ENCODE results near the gene CROCC2. TPM values are rescaled to one million over a fixed set of nuclear protein-coding genes. Genes with fewer than 3 reads are reported as not detected.

The CROCC2 gene
- total RNA-seq, 1 donor from 2014 or later, result 3.1 TPM

DNA sequence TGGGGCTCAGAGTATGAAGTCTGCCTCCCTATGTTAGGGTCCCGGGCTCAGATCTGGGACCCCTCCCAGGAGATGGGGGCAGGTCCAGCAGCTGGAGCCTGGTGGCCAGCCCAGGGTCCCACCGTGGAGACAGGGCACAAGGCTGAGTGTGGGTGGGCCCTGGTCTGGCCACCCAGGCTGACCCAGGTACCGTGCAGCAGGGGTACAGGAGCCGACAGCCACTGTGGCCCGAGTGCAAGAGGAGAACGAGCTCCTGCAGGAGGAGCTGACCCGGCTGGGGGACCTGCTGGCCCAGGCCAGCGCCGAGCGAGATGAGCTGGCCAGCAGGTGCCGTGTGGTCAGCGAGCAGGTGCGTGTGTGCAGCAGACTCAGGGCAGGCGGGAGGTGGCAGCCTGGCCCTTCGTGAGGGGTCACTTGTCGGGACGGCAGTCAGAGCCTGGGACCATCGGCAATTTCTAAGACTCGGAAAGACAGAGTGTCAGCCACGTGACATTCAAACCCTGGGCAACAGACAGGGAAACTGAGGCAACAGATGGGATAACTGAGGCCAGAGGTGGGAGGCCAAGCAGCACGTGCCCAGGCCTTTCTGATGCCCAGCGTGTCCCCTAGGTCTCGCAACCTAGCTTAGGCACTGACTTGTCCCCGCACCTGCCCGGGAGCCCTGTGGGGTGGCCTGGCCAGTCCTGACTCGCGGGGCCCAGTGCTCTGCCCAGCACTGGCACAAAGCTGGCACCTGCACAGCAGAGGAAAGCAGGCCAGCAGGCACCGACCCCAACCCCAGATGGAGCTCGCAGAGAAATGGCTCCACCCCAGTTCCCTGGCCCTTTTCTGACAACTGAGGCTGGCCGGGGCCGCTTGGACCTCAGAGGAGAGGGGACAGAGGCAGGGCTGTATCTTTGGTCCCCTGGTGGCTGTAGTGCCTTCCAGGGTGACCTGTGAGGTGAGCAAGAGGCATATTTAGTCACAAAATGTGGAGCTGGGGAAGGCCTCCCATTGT, 13.9 kb downstream of the CROCC2 start:
- DNase-seq (ENCODE audit: low spot score), result no peak

DNA sequence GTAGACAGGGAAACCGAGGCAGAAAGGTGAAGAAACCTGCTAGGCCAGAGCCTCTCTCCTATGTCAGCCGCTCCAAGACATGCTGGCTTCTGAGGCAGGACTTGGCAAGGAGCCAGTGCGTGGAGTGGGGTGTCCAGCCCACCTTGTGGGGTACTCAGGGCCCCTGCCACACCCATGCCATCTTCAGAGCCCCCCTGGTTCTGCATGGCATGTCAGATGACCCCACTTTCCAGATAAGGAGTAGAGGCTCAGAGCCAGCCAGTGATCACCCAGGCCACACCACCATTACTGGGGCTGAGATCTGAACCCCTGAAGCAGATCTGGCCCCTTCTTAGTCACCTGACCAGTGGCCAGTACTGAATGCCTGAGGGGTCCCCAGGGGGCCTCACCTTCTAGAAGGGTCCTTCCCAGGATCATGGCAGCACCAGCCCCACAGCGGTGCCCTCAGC, 14.7 kb downstream of the CROCC2 start:
- DNase-seq (ENCODE audit: low spot score), result no peak

DNA sequence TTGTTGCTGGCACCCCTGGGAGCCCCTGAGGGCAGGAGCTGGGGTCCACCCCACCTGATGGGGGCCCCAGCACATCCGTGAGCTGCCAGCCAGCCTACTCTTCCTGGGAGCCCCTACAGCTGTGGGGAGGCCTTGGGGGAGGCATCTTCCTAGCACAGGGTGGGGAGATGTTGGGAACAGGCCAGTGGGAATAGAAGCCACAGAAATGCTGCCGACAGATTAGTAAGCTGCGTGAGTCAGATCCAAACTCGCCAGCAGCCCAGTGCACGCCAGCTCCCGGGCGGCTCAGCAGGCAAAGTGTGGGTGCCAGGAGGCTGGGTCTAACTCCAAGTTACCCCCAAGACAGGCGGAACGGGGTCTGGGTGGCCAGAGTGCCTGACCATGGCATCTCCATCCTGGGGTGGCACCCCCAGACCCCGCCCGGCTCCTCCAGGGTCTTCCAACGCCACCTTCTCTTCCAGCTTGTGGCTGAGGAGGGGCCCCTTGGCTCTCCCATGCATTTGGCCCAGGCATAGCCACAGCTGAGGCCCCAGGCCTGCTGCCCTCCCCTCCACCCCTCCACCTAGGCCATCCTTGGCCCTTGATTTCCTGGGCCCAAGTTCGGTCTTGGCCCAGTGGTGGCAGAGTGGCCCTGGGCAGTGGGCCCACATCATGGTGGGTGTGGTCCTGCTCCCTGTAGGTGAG, 15.3 kb downstream of the CROCC2 start:
- peak; percentile 37 for DNase-seq (ENCODE audit: low spot score)

DNA sequence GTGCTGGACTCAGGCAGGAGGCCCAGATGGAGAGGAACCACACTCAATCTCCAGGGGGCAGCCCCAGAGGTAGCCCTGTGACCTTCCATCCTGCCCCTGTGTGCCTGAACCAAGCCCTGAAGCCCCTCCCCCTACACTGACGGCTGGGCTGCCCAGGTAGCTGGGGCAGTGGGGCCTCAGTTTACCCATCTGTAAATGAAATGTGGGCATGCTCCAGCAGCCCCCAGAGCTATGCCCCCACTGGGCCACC, 15.8 kb downstream of the CROCC2 start:
- DNase-seq (ENCODE audit: low spot score), result no peak

DNA sequence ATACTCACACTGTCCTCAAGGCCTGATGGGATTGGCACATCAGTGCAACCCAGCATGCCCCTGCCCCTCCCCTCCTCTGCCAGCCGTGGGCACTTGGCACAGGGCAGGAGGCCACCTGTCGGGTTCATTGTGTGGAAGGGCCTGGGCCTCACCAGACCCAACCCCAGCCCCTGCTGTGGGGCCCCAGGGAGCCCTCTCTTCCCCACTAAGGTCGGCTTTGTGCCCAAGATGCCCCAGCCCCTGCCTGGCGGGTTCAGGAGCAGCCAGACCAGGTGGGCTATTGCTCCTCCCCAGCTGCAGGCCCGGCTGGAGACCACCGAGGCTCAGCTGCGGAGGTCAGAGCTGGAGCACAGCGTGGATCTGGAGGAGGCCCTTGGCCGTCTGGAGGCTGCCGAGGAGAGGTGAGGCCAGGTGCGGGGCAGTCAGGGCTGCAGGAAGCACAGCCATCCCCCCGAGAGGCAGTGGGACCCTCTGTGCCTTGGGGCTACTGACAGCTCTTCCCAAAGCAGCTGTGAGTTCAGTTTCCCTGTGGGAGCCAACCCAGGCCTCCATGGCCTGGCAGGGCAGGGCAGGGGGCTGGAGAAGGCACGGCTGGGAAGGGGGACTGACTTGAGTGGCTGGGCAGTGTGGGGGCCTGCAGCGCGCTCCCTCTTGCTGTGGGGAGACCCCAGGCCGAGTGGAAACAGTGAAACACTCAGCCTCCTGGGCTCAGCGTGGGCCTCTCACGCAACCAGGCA, 16.3 kb downstream of the CROCC2 start:
- DNase-seq (ENCODE audit: low spot score), result no peak

DNA sequence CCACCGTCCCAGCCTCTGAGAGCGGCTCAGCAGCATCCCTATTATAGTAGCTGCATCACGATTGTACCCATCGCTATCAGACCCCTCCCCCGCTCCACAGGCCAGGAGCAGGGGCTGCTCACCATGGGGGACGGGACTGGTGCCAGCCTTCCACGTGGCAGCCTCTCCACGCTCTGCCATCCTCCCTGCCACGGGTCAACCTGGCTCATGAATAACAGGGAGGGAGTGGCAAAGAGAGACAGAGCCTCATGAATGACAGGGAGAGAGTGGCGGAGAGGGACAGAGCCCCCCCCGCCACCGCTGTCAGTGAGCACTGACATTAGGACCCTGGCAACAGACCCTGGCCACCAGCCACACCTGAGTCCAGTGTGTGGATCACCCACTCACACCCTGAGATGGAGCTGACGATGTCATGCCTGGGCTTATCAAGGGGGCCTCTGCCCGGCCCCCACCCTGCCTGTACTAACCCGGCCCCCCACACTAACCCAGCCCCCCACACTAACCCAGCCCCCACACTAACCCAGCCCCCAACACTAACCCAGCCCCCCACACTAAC, 16.9 kb downstream of the CROCC2 start:
- no peak for DNase-seq (ENCODE audit: low spot score)

DNA sequence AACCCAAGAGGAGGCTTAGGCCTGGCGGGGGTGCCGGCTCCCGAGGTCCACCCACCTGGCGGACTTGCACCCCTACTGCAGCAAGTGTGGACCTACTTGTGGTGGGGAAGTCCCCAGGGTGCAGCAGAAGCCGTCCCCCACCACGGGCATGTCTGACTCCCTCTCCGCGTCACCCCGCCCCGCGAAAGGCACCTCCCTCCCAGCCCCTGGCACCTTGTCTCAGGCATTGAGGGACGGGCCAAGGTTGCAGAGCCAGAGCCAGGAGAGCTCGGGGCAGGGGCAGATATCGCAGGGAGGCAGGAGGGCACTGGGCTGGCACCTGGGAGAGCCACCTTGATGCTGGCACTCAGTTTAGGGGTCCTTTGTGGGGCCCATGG, 19.0 kb downstream of the CROCC2 start:
- DNase-seq (ENCODE audit: low spot score), result no peak

DNA sequence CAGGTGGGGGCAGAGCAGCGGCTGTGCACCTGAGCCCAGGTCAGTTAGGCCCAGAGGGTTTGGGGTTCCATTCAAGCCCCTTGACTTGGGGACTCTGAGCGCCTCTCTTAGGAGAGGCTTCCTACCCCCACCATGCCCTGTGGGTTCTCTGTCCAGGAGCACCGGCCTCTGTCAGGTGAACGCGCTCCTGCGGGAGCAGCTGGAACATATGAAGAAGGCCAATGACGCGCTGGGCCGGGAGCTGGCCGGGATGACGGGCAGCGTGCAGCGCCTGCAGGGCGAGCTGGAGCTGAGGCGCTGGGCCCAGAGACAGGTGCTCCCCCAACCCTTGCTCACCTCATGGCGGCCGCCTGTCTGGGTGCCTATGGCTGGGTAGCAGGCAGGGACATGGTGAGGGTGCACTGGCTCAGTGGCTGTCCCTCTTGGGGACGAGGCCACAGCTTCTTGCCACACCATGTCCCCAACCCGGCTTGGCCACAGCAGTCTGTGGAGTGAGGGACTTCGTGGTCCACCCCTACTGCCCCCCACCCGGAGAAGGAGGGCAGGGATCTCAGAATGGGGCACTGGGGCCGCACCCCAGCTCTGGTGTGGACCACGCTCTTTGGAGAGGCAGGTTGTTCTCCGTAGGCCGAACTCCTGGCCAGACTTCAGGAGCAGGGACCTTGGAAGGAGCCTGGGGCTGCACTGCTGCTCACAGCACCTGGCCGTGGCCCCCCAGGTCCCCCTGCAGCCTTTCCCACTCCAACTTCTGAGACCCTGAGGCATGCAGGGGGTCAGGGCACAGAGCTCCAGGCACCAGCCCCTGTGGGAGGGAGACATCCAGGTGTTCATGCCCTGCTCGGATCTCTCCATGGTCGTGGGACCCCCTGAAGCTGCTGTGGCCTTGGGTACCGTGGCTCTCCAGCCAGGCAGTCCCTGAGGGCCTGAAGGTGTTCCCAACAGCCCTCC, 19.7 kb downstream of the CROCC2 start:
- no peak for DNase-seq (ENCODE audit: low spot score)

DNA sequence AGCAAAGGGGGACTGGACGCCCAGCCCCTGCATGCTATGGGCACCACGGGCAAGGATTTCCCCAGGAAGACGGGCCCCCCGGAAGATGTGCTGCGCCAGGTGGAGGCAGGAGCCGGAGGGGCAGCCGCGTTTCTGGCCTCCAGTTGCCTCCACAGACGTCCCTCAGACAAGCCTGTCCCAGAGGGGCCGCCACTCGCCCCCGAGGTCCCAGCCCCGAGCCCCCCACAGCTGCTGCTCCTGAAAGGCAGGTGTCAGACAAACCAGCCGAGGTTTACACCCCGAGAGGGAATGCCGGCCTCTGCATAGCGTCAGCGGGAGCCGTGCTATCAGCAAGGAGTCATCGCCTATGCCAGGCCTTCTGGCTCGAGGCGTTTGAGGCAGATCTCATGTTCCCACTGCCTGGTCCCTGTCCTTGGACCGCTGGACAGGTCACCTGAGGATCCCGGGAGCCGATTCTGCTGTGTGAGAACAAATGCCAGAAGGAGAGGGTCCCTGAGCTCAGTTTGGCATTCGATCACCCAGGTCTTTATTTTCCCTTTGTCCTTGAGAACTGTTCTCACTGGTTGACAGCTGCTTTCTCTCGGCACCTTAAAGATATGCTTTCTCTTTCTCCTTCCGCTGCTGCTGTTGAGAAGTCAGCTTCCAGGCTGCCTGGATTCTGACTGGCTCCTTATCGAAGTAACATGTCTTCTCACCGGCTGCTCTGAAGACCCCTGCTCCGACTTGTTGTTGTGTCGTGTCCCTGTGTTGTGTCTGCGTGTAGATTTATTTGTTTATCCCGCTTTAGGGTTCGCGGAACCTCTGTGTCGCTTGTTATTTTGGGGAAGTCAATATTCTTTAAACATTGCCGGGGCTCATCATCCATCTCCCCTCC, 20.6 kb downstream of the CROCC2 start:
- peak; percentile 17 for DNase-seq (ENCODE audit: low spot score)

DNA sequence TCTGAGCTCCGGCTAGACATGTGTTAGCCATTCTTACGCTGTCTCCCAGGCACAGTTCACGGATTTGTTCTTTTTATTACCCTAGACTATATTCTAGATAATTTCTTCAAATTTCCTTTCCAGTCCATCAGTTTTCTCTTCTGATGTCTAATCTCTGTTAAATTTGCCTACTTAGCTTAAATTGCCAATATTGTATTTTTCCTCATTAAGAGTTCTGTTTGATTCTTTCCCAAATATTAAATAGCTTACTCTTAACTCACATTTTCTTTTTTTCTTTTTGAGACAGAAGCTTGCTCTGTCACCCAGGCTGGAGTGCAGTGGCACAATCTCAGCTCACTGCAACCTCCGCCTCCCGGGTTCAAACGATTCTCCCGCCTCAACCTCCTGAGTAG, 21.2 kb downstream of the CROCC2 start:
- DNase-seq (ENCODE audit: low spot score), result no peak

DNA sequence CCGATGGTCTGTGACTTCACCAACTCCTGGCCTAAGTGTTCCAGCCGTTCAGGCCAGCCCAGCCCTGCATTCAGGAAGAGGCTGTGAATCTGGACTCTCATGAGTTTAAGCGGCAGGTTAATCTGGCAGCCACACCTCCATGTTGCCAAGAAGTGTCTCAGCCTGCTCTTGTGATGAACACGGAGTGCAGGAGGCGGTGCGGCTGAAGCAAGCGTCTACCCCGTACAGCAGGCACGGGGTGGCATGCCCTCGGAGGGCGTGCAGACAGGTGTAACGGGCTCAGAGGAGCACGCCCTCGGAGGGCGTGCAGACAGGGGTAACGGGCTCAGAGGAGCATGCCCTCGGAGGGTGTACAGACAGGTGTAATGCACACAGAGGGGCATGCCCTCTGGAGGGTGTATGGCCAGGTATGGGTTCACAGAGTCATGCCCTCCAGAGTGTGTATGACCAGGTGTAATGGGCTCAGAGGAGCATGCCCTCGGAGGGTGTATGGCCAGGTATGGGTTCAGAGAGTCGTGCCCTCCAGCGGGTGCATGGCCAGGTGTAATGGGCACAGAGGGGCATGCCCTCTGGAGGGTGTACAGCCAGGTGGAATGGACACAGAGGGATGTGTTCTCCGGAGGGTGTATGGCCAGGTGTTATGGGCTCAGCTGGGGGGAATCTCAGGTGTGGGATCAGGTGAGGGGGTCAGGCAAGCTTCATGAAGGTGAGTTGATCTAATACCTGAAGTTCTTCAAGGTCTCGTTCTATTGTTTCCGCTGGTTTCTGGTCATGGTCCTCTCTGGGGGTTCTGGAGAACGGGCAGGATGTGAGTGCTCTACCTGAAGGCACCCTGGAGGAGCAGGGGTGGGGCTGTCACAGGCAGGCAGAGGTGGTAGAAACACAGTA, 22.6 kb downstream of the CROCC2 start:
- DNase-seq (ENCODE audit: low spot score), result no peak

DNA sequence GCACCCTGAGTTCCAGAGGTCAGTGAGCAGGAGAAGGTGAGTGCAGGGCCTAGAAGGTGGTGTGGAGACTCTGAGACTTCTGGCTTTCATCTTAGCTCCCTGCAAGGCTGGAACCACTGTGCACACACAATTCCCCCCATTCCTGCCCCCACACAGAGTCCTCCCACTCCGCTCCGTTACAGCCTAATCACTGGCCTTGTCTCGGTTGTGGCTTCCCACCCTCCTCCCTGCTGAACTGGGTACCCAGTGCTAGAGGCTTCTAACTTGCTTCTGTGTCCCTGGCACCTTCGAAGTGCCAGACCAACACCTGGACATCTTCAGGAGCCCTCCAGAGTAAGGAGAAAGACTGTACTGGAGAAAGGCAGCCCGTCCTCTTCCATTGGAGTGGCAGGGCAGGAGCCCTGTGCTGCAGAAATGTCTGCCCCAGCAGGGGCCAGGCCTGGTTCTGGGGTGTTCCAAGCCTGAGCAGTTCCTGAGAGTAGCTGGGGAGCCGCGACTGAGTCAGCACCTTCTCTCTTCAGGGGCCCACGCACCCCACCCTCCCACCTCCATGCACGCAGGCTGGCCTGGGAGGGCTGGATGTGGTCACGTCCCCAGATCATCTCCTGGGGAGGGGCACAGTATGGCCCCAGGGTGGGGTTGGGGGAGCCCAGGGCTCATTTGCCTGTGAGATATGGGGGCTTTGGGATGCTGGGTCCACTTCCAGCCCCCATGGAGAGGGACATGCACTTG, 23.4 kb downstream of the CROCC2 start:
- DNase-seq (ENCODE audit: low spot score), result no peak

DNA sequence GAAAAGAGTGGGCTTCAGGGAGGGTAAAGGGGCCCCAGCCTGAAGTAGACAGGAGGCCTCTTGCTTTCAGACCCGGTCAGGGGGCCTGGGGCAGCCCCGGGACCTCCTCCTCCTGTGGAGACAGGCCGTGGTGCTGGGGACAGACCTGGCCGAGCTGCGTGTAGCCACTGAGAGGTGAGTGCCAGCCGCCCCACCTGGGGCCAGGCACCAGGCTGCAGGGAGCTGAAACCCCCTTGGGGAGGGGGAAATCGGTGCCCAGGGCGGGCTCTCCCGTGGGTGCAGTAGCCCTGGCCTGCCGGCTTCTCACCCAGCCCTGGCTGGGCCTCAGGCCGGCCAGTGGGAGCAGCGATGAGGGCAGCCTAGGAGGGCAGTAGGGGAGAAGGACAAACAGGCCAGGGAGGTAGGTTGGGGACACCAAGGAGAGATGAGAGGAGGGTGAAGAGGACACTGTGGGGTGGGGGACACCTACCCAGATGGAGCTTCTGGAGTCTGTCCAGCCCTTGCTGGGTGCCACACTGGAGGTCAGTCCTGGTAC, 24.0 kb downstream of the CROCC2 start:
- no peak for DNase-seq (ENCODE audit: low spot score)

DNA sequence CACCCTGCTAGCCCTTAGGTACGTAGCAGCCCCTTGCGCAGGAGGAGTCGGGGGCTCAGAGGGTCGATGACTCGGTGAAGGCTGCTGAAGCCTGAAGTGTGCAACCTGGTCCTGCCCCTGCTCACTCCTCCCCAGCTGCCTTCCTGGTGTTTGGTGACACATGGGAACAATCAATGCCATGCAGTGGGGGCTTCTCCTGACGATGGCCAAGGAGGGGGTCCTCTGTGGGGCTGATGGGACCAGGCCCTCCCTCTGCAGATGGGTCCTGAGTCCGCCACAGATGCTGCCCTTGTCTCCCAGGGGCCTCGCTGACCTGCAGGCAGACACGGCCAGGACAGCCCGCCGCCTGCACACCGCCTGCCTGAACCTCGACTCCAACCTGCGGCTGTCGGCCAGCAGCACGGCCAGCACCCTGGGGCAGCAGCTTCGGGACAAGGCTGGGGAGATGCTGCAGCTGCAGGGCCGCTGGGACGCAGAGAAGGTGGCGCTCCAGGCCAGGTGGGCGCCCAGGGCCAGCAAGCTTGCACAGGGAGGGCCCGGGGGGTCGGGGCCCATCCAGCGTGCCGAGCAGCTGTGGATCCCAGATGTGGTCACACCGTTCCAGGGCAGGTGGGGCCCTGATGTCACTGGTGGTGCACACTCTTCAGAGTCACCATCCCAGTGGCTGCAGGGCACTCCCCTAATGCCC, 24.6 kb downstream of the CROCC2 start:
- no peak for DNase-seq (ENCODE audit: low spot score)

DNA sequence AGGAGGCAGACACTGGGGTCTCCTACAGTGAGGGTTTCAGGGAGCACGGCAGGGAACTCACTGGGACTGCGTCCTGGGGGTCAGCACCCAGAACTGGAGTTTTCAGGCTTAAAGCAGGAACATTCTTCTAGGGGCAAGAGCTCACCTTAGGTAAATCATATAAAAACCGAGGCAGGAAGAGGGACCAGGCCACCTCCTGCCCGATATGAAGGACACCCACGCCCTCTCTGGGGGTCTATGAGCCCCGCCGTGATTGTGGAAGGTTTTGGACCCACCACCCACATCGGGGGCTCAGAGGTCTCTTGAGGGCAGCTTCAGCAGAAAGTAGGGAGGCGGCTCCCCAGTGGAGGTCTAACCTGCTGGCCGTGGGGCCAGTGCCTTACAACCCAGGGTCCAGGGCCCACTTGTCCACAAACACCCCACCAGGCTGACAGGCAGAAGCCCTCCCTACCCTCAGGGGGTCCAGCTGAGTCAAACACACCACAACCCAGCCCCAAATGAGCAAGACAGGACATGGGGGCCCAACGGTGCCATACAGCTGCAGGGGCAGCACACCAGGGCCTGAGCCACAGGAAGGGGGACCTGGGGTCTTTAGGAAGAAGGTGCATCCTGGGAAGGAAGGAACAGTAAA, 25.3 kb downstream of the CROCC2 start:
- no peak for DNase-seq (ENCODE audit: low spot score)

DNA sequence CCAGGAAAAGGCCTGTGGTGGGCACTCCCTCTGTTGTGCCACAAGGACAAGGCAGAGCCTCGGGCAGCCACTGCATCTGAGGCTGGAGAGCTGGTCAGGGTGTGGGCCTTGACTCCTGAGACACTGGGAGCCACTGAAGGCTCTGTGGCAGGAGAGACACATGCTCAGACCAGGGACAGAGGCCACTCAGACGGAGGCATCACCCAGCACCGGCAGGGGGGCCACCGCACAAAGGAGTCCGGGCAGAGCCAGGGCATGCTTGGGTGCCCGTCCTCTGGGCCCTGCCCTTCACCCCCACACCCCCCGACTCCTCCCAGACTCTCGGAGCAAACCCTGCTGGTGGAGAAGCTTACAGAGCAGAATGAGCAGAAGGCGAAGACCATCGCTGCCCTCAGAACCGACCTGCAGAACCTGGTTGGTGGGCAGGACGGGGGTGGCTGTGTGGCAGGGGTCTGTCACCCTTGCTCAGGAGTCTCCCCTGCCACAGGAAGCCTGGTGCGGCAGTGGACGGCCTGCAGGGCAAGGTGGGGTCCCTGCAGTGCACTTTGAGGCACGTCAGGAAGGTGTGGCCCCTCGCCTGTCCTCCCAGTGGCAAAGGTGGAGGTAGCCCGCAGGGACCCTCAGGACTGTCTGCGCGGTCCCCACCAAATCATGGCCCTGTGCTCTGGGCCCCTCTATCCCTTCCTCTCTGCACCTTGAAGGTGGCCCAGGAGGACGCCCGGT, 26.0 kb downstream of the CROCC2 start:
- DNase-seq (ENCODE audit: low spot score), result no peak
